Activated effector memory CD4-positive, alpha-beta T cell treated with Interleukin-2 at 50 U/mL for 16 hours (primary cell): ENCODE data around the gene AMBP.

ENCODE experiments used
- DNase-seq: peaks from one replicate; pipeline ENCODE4 v3.0.0-alpha.2; 2020

Gene AMBP

DNA sequence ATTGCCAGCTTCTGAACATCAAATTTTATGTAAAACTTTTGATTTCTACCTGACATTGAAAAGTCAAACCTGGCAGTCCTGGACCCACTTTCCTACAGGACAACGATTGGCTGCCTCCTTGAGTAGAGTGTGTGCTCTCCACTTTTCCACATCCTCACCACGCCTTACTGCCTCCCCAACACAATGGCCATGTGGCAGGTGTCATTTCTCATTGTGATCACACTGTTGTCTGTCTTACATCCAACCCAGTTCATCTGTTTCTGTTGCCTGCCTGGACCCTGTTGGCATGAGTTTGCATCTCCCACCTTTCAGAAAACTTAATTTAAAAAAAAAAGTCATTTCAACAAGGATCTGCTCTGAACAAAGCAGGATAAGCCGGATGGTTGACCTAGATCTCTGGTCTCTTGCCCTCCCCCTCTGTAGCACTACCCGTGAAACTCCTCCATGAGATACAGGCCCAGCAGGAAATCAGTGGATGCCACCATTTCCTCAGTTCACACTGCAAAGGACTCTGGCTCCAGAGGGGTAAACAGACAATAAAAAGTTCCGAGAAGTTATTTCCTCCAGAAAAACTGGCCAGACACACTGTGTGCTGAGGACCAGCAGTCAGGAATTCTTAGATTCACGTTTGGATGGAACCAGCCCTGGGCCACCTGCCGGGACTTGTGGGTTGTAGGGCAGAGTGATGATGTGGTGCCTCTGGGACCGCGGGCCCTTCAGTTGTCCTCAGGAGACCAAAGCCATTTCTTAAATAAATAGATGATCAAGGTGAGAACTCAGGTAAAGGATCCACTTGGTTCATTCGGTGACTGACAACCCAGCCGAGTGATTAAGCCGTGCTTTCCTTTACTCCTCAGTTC lies 48.6 kb downstream of the AMBP start:
- DNase-seq, result no peak

DNA sequence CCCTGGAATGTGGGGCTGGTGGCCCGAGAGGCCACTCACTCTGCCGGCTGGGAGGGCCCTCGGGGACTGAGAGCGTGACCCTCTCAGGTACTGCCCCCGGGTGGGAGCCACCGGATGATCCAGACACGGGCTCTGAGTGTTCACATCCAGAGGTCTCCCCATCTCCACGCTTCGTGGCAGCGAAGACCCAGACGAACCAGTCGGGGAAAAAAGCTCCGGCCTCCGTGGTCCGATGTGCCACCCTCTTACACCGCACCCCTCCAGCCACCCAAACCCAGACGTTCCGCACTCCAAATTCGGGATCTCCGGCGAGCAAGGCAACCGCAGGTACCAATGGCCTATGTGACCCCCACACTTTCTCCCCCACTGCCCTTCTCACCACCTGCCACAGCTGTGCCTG lies 49.5 kb downstream of the AMBP start:
- no peak for DNase-seq

DNA sequence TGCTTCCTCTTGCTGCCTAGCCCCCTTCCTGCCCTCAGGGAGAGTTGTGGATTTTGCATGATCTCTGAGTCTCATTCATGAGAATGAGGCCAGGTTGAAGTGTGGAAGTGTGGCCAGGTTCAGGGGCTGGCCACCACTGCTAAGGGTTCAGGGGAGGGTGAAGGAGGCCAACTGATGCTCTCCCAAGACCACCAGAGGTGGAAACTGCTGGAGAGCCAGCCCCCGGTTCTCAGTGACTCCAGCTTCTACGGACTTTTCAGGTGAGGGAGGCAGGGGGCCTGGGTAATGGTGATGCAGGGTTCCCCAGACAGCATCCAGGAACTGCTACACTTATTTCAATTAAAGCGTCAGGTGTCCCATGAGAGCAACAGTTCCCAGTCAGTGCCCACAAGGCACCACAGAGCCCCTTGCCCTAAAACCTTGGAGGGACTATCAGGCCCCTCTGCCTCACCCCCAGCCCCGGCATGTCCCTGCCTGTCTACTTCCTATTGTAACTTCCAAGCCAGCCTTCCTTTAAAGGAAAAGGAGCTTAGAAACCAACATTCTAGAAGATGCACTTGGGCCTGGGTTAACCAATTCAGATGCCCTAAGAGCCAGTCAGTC lies 50.1 kb downstream of the AMBP start:
- DNase-seq, result no peak

DNA sequence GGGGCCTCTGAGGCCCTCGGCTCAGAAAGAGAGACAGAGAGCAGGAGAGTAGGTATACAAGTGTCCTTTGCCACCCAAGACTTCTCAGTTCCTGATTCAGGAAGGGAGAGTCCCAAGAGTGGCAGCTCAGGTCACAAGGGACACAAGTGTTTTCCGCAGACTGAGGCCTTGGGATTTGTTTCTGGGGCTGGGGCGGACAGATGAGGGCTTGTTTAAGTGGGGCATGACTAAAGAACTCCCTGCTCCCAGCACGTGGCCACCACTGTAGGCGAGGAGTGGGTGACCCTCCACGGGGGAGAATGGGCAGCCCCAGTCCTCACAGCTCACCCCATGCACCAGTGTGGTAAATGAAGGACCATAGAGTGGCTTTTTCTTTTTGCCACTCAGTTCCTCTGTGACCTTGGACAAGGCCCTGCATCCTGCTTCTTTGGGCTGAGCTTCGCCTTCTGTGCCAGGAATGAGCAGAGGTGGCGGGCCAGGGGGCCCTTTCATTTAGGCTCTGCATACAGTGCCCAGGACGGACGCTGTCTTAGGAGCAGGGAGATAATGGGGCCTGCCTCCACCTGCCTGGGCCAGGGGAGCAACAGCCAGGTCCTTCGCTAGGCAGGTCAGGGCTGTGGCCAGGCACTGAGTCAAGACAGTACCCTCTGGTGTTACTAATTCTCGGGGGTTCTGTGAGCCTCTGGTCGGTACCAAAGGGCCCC lies 50.8 kb downstream of the AMBP start:
- DNase-seq, result no peak

DNA sequence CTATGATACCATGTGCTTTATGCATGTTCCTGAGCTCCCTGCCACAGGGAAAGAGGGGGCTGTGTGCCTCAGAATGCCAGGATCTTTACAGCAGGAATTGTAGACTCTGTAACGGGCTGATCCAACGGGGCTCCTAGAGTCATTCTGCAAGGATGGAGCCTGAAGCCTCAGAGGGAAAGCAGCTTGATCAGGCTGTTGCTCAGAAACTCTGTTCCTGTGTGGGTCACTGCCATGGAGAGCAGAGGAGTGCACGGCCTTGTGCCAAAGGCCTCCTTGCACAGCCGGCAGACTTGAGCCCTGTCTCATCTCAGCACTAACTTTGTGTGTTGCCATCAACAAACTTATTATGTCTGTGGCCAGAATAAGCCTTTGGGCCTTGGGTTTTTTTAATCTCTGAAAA lies 51.8 kb downstream of the AMBP start:
- DNase-seq, result no peak

DNA sequence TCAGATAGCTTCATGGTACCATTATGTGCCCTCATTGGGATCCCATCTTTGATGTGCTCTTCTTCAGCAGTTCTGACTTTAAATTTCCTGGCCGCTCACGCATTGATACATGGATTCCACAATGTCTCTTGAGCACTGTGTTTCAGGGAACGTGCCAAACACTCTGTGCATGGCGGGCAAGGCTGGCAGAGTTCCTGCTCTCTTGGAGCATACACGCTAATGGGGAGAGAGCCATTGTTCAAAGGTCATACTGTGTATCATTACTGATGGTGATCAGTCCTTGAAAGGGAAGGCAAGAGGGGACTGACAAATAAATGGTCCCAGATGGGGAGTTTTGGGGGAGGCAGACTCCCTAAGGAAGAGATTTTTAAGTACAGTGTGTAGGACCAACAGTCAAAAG lies 52.3 kb downstream of the AMBP start:
- no peak for DNase-seq

DNA sequence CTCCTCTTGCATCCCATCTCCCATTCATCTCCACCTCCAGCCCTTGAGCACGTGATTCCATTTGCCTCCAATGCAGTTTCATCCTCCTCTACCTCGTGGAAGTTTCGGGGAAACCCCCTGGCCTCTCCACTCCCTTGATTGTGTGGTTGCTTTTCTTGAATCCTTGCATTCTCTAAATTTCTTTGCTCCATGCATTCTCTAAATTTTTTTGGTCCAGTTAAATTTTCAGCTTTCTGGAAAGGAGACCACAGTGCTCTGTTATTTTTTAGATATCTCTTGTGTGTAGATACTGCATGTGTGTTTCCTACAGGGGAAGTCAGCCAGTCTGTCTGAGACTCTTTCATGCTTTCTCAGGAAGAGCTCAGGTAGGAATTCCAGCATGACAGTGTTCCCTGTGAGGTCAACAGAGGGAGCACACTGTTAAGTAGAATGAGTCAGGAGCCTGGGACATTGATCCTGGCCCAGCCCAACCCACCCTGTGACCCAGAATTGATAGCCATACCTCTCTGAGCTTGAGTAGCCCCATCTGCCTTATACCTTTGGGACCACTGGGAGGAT lies 52.8 kb downstream of the AMBP start:
- no peak for DNase-seq

DNA sequence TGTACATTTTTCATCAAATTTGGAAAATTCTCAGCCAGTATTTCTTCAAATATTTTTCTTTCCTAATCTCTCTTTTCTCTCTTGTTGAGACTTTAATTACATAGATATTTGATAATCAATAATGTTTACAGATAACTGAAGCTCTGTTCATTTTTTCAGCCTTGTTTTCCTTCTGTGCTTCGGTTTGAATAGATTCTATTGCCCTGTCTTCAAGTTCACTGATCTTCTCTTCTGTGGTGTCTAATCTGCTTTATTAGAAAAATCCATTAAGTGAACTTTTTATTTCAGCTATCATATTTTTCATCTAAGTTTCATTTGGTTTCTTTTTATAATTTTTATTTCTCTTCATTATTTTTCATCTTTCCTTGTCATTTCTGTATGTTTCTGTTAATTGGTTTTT lies 54.1 kb downstream of the AMBP start:
- no peak for DNase-seq

DNA sequence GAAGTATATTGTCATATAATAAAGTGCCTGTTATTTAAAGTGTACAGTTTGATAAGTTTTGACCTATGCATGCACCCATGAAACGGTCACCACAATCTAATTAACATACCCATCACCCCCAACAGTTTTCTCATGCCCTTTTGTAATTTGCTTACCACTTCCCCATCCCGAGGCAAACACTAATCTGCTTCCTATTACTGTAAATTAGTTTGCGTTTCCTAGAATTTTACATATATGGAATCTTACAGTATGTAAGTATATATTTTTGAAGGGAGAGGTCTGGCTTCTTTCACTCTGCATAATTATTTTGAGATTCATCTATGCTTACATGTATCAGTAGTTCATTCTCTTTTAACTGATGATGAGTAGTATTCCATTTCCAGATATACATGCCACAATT lies 56.5 kb downstream of the AMBP start:
- no peak for DNase-seq

DNA sequence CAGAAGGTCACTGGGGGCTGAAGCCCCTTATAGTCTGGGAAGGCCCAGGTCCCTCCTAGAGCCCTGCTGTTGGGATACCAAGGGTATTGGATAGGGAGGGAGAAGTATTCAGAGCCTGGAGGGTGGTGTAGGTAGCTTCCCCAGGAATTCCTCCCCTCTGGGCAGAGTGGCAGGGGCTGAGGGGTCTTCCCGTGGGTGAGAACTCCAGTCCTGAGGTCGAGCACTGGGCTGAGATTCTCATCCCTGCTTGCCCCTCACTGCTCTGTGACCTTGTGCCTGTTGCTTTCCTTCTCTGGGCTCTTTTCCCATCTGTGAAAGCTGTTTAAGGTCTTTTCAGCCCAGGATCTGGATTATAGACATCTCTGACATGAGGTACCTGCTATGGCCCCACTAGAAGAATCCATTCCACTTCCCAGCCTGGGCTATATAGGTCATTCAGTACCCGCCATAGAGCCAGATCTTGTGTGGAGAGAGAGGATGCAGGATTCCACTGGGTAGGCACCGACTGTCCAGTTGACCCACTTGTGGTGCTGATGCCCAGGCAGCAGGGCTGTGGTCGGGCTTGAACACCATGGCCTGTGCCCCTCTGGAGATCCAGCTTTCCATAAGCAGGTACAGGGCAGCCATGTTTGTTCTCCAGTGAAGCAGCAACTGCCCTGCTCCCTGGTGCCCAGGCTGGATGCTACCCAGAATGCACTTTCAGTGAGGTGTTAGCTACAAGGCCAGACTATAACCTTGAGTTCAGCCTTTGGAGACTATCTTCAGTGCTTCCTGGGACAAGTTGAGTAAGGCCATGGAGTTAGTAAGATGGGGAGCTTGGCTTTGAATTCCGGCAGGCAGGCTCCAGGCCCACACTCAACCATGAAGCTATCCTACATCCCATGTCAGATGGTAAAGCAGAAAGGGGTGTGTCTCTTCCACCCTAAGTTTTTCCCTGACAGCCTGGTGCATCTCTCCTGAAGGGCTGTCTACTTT lies 60.1 kb downstream of the AMBP start:
- DNase-seq, result no peak

DNA sequence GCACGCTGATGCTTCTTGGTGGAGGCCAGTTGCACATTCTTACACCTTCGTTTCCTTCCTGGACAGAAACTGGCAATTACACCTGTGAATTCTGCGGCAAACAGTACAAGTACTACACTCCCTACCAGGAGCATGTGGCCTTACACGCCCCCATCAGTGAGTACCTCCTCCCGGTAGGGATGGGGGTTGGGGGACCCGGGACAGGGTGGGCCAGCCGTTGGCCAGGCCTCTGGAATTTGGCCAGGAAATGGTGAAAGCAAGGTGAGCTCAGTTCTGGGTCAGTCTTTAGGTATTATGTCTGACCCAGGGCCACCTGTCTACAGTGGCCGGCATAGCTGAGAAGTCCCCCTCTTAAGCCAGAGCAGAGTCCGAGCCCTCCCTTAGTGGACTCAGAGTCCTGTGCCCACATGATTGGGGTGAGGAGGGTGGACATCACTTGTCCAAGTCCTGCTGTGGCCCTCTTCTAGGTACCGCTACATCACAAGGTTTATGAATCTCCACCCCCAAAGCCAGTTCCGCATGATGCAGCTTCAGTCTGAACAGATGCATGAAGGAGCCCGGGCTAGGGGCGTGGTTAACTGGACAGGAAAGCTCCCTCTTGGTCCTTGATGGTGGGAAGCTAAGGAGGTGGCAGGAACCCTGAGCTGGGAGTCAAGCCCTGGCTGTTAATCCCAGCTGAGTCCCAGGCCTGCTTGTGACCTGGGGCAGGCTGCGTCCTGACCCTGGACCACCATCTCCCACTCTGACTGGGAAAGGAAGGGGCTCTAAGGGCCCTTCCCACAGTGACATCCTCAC lies 61.3 kb downstream of the AMBP start:
- DNase-seq, result no peak

DNA sequence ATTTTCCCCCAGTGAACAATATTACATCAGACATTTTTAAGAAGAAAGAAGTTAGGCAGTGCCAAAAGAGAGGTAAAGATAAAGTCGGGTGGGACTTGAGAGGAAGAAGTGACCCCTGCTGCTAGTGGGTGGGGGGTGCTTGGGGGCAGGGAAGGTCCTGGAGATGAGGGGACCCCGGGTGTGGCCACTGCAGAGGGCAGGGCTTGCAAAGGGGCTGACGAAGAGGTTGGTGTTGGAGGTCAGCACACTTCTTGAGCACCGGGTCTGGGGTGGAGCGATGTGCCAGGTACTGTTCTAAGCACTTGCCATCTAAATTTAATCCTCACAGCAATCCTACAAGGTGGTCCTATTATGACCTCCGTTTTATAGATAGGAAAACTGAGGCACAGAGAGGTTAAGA lies 62.0 kb downstream of the AMBP start:
- DNase-seq, result no peak

DNA sequence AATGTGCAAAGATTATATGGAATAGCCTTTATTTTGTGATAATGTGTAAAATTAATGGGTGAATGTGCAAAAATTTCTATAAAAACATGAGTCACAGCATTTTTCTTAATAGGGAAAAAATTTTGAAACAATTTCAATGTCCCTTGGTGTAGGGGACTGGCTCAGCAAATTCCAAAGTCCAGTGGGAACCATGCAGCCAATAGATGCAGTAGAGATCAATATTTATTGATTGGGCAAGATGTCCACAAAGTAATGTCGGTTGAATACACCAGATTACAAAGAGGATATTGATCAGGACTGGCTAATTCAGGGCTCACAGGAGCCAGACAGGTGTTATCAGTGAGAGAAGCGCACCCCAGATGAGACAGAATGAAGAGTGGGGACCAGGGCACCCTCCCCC lies 62.5 kb downstream of the AMBP start:
- DNase-seq, result no peak

DNA sequence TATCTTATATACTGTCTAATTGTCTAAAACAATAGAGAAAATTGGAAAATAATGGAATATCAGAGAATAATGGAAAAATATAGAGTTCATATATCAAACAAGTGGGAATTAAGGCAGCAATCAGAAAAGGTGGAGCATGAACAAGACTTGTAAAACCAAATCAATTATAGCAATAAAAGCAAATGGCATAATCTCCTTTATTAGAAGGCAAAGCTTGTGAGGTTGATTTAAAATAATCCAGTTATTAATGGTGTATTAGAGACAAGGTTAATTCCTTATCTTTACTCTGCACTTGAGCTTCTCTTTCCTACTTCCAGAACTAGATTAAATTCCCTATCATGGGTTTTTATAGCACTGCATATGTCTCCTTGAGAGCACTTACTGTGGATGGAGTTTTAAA lies 64.1 kb downstream of the AMBP start:
- no peak for DNase-seq

DNA sequence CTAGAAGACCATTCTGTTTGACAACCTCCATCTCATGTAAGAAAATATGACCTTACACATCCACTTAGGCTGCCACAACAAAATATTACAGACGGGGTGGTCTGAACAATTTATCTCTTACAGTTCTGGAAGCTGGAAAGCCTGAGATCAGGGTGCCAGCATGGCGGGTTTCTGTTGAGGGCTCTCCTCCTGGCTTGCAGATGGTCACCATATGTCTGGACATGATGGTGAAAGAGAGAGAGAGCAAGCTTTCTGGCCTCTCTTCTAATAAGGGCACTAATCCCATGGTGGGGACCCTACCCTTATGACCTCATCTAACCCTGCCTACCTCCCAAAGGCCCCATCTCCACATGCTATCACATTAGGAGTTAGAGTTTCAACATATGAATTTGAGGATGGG lies 66.0 kb downstream of the AMBP start:
- DNase-seq, result no peak

DNA sequence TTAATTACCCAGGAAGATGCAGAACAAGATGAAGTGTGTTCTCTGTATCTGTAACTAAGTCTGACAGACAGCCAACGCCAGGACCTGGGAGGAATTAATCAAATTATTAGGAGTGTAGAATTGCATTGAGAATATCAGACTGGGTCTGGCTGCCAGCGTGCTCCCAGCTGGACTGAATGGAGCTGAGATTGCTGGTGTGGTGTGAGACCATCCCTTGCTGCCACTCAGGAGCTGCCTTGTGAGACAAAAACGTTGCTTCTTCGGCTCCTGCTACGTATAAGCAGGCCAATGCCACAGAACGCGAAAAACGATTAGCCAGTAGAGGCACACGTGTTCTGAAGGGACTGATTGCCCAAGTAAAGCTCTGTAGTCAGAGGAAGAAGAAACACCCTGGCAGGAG lies 66.8 kb downstream of the AMBP start:
- DNase-seq, result no peak
